A673 (cell line): Measurements from ENCODE around the gene KLB. TPM values are rescaled to one million over a fixed set of nuclear protein-coding genes. Genes with fewer than 3 reads are reported as not detected.

Experiments used
- BruUV-seq: library from RNA; stranded (reverse); fragments of 400-500 nt; replicated peaks from 2 replicates; lab custom pipeline; 2021; lab: Mats Ljungman, UMichigan
- CTCF ChIA-PET: fragments of 300-600 bp; sonication (Branson Sonifier 250); formaldehyde crosslinking; loops from one replicate; lab custom pipeline; 2022; ENCODE audit warnings: antibody characterized with exemption; lab: Charles Lee
- POLR2A ChIA-PET: fragments of 300-600 bp; sonication (Branson Sonifier 250); formaldehyde crosslinking; loops from one replicate; lab custom pipeline; 2022; ENCODE audit warnings: antibody characterized with exemption; ENCODE audit not compliant: low non-redundant PET; lab: Charles Lee
- DNase-seq: peaks from one replicate; pipeline ENCODE4 v3.0.0-alpha.2; 2015; ENCODE audit warnings: low spot score
- H3K27ac ChIP-seq: fragments of 200-600 bp; sonication (generic); 2 replicates; pipeline ENCODE4 v1.5.1; 2016; ENCODE audit warnings: mixed run types, low read depth, mild to moderate bottlenecking, mixed read lengths, antibody characterized with exemption, low read length; ENCODE audit not compliant: poor library complexity, severe bottlenecking
- H3K27me3 ChIP-seq: fragments of 200-600 bp; sonication (generic); replicated peaks from 2 replicates; pipeline ENCODE4 v1.6.1; 2017; ENCODE audit warnings: mixed run types, low read depth, mild to moderate bottlenecking, mixed read lengths, antibody characterized with exemption, low read length; ENCODE audit not compliant: insufficient read depth, poor library complexity
- H3K36me3 ChIP-seq: fragments of 200-600 bp; sonication (generic); 2 replicates; pipeline ENCODE4 v1.6.1; 2016; ENCODE audit warnings: mixed run types, mild to moderate bottlenecking, mixed read lengths, antibody characterized with exemption, low read length; ENCODE audit not compliant: insufficient read depth, poor library complexity, severe bottlenecking
- H3K4me1 ChIP-seq: fragments of 200-600 bp; sonication (generic); 2 replicates; pipeline ENCODE4 v1.6.1; 2017; ENCODE audit warnings: mixed run types, mild to moderate bottlenecking, mixed read lengths, antibody characterized with exemption, low read length; ENCODE audit not compliant: insufficient read depth, poor library complexity, severe bottlenecking
- H3K4me3 ChIP-seq: fragments of 200-600 bp; sonication (generic); 2 replicates; pipeline ENCODE4 v1.5.1; 2016; ENCODE audit warnings: low read depth, mixed run types, mild to moderate bottlenecking, mixed read lengths, low read length; ENCODE audit not compliant: poor library complexity, severe bottlenecking
- H3K9me3 ChIP-seq: fragments of 200-600 bp; sonication (generic); 2 replicates; pipeline ENCODE4 v1.6.1; 2016; ENCODE audit warnings: mixed run types, low read depth, mild to moderate bottlenecking, mixed read lengths, antibody characterized with exemption, low read length; ENCODE audit not compliant: poor library complexity, severe bottlenecking
- EZH2 ChIP-seq: fragments of 200-600 bp; sonication (generic); IDR thresholded peaks from 2 replicates; pipeline ENCODE4 v1.6.1; 2017; ENCODE audit warnings: borderline replicate concordance, low read depth, mild to moderate bottlenecking, mixed read lengths, antibody characterized with exemption, low read length; ENCODE audit not compliant: poor library complexity, severe bottlenecking
- intact Hi-C: fragments of 100-400 bp; cut with micrococcal nuclease; formaldehyde crosslinking; loops from one replicate; pipeline ENCODE4 v1.10.0; 2022; ENCODE audit not compliant: unreplicated experiment
- total RNA-seq: library from RNA; stranded (reverse); gene quantifications from 2 replicates; pipeline ENCODE4 v1.2.3, GENCODE V29; 2021
- TF ChIP-seq, protein P1 (sequence below): fragments of 300-800, 200-600 bp; sonication (generic); conservative IDR thresholded peaks from 2 replicates; pipeline ENCODE4 v1.5.1; 2017; ENCODE audit warnings: low read depth, mild to moderate bottlenecking, antibody characterized with exemption, low read length, moderate library complexity, mixed read lengths

The KLB gene
- total RNA-seq, 1 experiment from 2014 or later, result not detected

DNA sequence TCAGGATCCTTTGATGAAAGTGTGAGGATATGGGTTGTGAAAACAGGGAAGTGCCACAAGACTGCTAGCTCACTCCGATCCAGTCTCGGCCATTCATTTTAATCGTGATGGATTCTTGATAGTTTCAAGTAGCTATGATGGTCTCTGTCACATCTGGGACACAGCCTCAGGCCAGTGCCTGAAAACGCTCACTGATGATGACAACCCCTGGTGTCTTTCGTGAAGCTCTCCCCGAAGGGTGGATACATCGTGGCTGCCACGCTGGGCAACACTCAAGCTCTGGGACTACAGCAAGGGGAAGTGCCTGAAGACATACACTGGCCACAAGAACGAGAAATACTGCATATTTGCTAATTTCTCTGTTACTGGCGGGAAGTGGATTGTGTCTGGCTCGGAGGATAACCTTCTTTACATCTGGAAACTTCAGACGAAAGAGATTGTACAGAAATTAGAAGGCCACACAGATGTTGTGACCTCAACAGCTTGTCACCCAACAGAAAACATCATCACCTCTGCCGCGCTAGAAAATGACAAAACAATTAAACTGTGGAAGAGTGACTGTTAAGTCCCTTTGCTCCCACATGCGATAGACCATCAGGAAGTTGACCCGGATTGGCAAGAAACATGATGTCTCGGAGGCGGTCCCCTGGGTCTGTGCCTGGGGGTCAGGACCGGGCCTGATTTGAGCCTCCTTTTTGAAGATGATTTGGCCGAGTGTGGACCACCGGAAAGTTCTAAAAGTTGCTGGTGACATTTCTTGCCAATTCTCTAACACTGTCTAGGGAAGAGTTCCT is 74.4 kb downstream of the KLB start:
- TF ChIP-seq, protein P1, sequence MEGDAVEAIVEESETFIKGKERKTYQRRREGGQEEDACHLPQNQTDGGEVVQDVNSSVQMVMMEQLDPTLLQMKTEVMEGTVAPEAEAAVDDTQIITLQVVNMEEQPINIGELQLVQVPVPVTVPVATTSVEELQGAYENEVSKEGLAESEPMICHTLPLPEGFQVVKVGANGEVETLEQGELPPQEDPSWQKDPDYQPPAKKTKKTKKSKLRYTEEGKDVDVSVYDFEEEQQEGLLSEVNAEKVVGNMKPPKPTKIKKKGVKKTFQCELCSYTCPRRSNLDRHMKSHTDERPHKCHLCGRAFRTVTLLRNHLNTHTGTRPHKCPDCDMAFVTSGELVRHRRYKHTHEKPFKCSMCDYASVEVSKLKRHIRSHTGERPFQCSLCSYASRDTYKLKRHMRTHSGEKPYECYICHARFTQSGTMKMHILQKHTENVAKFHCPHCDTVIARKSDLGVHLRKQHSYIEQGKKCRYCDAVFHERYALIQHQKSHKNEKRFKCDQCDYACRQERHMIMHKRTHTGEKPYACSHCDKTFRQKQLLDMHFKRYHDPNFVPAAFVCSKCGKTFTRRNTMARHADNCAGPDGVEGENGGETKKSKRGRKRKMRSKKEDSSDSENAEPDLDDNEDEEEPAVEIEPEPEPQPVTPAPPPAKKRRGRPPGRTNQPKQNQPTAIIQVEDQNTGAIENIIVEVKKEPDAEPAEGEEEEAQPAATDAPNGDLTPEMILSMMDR, result no peak
- TF ChIP-seq EZH2, result no peak

GRCh38 chr4:39484582-39485272 is 78.0 kb downstream of the KLB start:
- Histone ChIP-seq H3K4me1 (no peaks in the 10 kb centered on the region), H3K4me3 (no peak overlapping the region), H3K27ac (no peak overlapping the region), H3K36me3 (no peaks in the 10 kb centered on the region), H3K27me3 (no peaks in the 10 kb centered on the region), H3K9me3 (no peaks in the 10 kb centered on the region)
- CTCF ChIA-PET, result no interaction called here
- POLR2A ChIA-PET, result no interaction called here
- intact Hi-C loops, result no loop called here
- BruUV-seq, result no TSS peak
- DNase-seq, result no peak
- TF ChIP-seq, protein P1, result no peak
- no peak for TF ChIP-seq EZH2

More for the DNA sequence above, 74.4 kb downstream of the KLB start:
- POLR2A ChIA-PET, result no interaction called here
- Histone ChIP-seq H3K4me3 (no peak overlapping the region), H3K9me3 (no peaks in the 10 kb centered on the region), H3K4me1 (no peaks in the 10 kb centered on the region), H3K27me3 (no peaks in the 10 kb centered on the region), H3K27ac (no peak overlapping the region), H3K36me3 (no peaks in the 10 kb centered on the region)
- no TSS peak for BruUV-seq
- intact Hi-C loops, result no loop called here
- CTCF ChIA-PET, result no interaction called here
- DNase-seq, result no peak

- Histone ChIP-seq H3K36me3 (no peaks in the 10 kb centered on the region), H3K4me1 (no peaks in the 10 kb centered on the region), H3K9me3 (no peaks in the 10 kb centered on the region), H3K27ac (no peak overlapping the region), H3K4me3 (no peak overlapping the region), H3K27me3 (no peaks in the 10 kb centered on the region)
- no peak for TF ChIP-seq EZH2
- TF ChIP-seq, protein P1, result no peak
- DNase-seq, result no peak
- ChIA-PET CTCF (no interaction called here), POLR2A (no interaction called here)
- no TSS peak for BruUV-seq
- intact Hi-C loops, result no loop called here
Observed at GRCh38 chr4:39486221-39486804, 79.6 kb downstream of the KLB start.
